ENCODE data around the gene MAP6D1. TPM values are rescaled to one million over a fixed set of nuclear protein-coding genes. Genes with fewer than 3 reads are reported as not detected.

MAP6D1 gene
- polyA plus RNA-seq, 1 experiment: 3.9 TPM

DNA sequence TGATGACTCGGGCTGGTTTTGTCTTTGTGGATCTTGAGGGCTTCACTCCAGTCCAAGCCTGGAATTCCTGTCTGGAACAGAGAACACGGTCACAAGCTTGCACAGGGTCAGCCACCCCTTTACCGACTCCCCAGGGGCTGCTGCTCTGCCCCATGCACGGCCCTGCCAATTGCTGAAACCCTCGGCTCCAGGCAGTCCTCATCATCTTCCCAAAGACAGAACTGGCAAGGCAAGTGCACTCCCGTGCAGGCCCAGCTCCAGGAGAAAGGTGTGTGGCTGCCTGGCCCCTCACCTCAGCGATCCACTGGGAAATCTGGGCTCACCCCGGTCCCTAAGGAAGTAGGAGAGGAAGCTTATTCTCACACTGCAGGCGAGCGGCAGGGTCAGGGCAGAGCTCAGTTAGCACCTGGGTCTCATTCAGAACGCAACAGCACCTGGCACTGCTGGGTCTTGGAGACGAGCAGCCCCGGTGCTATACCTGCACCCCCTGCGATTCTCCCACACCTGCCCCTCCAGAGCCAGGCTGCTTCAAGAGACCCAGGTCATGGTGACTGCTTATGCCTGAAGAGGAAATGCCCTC is 7.2 kb downstream of the MAP6D1 start:
- H3K27me3 ChIP-seq (ENCODE audit: control insufficient read depth, insufficient read depth, low read length): no peaks in the 10 kb centered on the region
- H3K36me3 ChIP-seq (ENCODE audit: control insufficient read depth, insufficient read depth, low read length): peaks cover 2% of the 10 kb centered on the region
- no peak for TF ChIP-seq CTCF (IDR thresholded peaks at IDR 0.05; ENCODE audit: insufficient read depth, low read depth, low read length)
- ChIA-PET POLR2A (no interaction called here), CTCF (no interaction called here)
- DNase-seq (ENCODE audit: low read depth): no peak
- no peak overlapping the region for H3K4me3 ChIP-seq (ENCODE audit: low read depth, low read length)

DNA sequence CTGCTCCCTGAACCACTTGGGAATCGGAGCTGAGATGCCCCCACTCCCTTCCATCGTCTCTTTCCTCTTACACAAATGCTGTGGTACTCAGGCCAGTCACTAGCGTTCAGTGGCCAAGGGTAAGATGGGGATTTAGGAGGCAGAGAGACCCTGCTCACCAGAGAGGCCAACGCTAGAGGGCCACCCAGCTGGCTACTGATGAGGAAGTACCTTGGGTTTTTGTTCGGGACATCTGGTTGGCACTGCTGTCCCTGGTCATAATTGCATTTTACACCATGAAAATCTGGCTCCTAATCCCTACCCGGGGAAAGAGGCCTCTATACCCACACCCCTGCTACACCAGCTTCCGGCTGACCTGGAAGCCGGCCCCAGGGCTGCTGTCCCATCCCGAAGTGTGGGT is 7.7 kb downstream of the MAP6D1 start:
- ChIA-PET CTCF (no interaction called here), POLR2A (no interaction called here)
- peaks cover 3% of the 10 kb centered on the region for H3K36me3 ChIP-seq (ENCODE audit: control insufficient read depth, insufficient read depth, low read length)
- no peak overlapping the region for H3K4me3 ChIP-seq (ENCODE audit: low read depth, low read length)
- TF ChIP-seq CTCF (IDR thresholded peaks at IDR 0.05; ENCODE audit: insufficient read depth, low read depth, low read length): no peak
- no peaks in the 10 kb centered on the region for H3K27me3 ChIP-seq (ENCODE audit: control insufficient read depth, insufficient read depth, low read length)
- no peak for DNase-seq (ENCODE audit: low read depth)

GRCh38 chr3:183816681-183817510 is 8.5 kb downstream of the MAP6D1 start:
- Histone ChIP-seq H3K27me3 (ENCODE audit: control insufficient read depth, insufficient read depth, low read length) (no peaks in the 10 kb centered on the region), H3K36me3 (ENCODE audit: control insufficient read depth, insufficient read depth, low read length) (peaks cover 6% of the 10 kb centered on the region), H3K4me3 (ENCODE audit: low read depth, low read length) (no peak overlapping the region)
- no peak for DNase-seq (ENCODE audit: low read depth)
- ChIA-PET CTCF (interaction anchor here (2.5 kb wide), 1 partner anchor 68 kb away, joined by 7 read pairs; the partner anchor contains the start of gene PARL), POLR2A (no interaction called here)
- TF ChIP-seq CTCF (IDR thresholded peaks at IDR 0.05; ENCODE audit: insufficient read depth, low read depth, low read length): no peak

DNA sequence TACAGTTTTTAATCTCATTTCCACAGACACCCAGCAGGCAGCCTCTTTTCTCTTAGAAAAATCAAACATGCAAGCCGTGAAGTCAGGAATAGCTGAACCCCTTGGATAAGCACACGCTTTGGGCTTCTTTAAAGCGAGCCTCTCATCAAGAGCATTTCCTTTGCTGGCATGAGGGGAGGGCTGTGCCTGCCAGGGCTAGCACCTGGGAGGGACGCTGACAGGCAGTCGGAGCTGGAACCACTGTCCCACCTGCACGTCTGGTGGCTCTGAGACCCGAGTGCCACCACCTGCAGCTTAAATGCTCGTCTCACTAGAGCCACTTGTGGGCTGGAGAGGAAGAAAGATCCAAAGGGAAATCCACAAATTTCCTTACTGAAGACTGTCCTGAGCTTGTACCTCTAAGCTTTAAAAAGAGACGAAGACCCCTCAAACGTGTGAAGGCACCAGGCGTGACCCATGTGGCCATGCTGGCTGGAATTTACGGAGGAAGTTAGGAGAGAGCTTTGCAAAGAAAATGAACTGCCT is 9.4 kb downstream of the MAP6D1 start:
- CTCF ChIA-PET: interaction anchor here (2.5 kb wide), 1 partner anchor 69 kb away, joined by 7 read pairs; the partner anchor contains the start of gene PARL
- peaks cover 9% of the 10 kb centered on the region for H3K36me3 ChIP-seq (ENCODE audit: control insufficient read depth, insufficient read depth, low read length)

More for the DNA sequence above, 9.4 kb downstream of the MAP6D1 start:
- POLR2A ChIA-PET: no interaction called here
- Histone ChIP-seq H3K27me3 (ENCODE audit: control insufficient read depth, insufficient read depth, low read length) (no peaks in the 10 kb centered on the region), H3K4me3 (ENCODE audit: low read depth, low read length) (no peak overlapping the region)
- no peak for TF ChIP-seq CTCF (IDR thresholded peaks at IDR 0.05; ENCODE audit: insufficient read depth, low read depth, low read length)
- no peak for DNase-seq (ENCODE audit: low read depth)
